GM18499 (cell line): ENCODE data around the gene DAZAP1.

Experiments
- ATAC-seq: cut with Tn5 transposase; IDR thresholded peaks from one replicate; pipeline ENCODE4 v1.9.1; 2021; ENCODE audit warnings: moderate number of reproducible peaks; ENCODE audit not compliant: insufficient read depth, unreplicated experiment

The DAZAP1 gene

GRCh38 chr19:1407528-1408299 lies at the start of gene DAZAP1:
Gene DAZAP1, plus strand, starts transcription at chr19:1407586. Its CDS starts 188 bp downstream, at chr19:1407774.
- ATAC-seq: peak; percentile 5

- no peak for ATAC-seq
These were observed 47.1 kb upstream of the DAZAP1 start for GRCh38 chr19:1360126-1360817.

DNA sequence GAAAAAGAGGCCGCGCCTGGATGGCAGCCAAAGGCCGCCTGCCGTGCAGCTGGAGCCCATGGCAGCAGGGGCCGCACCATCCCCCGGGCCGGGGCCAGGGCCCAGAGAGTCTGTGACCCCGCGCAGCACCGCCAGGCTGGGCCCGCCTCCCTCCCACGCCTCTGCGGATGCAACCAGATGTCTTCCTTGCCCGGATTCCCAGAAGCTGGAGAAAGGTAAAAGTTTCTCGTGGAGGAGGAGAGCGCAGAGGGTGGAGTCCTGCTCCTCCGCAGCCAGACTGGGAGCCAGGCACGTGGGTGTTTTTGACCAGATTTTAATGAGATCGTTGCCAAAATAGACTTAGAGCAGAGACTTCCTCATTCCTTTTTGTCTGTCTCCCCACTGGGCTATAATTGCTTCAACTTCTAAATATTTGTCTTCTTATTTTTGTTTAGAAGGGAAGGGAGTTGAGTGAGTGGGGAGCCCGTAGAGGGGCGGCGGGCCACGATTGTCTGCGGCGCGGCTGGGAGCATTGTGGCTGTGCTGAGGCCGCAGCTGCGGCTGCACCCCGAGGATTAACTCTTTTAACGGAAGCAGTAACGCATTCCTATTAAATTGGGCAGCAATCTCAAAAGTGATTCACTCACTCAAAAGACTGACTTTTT lies 46.4 kb upstream of the DAZAP1 start:
- ATAC-seq: no peak

DNA sequence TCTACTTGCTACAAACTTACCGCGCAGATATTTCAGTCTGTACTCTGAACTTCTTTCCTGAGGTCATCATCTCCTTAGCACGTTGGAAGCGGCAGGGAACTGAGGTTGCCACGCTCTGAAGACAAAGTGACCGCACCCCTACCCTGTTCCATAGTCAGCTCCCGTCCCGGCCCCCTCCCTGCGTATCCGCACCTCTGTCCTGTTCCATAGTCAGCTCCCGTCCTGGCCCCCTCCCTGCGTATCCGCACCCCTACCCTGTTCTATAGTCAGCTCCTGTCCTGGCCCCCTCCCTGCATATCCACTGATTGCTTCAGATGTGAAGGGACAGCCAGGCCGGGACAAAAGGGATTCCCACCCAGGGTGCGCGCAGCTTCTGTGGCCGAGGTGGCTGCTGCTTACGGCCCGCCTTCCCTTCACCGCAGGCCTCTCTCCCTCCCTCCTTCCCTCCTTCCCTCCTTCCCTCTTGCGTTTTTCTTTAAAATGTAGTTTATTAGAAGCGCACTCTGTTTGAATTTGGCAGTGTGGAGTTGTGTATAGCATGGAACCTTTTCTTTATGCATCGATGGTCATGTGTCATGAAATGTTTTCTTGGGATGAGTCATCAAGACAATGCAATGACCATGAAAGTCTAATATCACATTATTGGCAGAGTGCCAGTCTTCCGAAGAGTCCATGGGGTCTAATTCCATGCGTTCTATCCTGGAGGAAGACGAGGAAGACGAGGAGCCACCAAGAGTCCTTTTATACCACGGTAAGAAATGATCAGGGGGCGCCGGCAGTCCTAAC lies 45.6 kb upstream of the DAZAP1 start:
- ATAC-seq: no peak

DNA sequence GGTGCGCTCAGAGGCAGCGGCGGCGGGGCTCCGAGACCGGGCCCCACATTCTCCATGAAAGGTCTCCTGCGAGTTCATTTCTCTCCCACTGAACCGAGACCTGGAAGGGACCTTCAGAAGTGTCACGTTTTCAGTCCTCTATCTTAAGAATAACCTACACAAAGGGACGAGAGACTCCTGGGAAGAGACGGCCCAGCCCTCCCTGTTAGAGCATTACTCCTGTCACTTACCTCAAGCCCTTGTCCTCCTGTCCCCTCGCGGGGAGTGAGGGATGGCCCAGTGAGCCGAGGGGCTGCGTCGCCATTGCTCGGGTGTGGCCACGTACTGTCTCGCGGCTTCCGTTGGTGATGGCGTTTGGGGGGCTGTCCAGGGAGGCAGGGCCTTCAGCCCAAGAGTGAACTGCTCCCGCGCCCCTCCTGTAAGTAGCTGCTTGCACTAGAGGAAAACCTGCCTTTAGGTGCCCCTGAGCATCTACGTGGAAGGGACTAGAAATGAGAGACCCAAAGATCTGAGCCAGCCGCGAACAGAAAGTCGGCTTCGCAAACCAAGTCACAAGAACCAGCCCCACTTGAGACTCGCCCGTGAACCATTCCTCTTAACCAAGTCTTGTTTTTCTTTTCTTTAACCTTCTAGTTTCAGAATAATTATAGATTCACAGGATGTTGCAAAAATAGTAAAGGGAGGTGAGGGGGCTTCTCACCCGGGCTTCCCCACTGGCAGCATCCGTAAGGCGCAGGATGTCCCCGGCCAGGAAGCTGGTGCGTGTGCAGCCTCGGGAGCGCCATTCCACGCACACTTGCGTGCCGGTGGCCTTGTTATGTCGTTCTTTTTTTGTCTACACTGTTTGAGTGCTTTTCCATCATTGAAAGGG lies 44.8 kb upstream of the DAZAP1 start:
- no peak for ATAC-seq

GRCh38 chr19:1363599-1363998 lies 43.8 kb upstream of the DAZAP1 start:
- no peak for ATAC-seq

DNA sequence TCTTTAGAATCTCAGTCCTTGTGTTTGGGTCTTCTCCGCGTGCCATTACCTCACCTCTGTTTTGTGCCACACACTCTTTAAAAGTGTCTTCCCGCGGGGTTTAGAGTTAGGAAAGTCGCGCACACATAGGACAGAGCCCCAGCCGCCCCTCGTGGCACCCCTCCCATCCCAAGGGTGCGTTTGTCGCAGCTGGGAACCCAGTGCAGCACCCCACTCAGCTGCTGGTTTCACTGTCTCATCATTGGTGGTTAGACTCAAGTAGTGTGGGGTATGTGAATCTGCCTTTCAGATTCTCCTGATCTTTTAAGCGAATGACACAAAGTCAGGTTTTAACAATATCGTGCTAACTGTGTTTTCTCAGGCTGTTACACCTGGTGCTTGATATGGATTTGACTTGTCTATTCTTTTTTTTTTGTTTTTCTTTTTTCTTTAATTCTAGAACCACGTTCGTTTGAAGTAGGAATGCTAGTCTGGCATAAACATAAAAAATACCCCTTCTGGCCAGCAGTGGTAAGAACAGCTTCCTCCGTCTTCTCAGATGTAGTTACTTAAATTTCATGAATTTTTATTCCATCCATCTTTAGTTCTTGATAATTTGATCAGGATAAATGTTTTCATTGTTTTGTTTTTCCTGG lies 43.2 kb upstream of the DAZAP1 start:
- ATAC-seq: no peak

DNA sequence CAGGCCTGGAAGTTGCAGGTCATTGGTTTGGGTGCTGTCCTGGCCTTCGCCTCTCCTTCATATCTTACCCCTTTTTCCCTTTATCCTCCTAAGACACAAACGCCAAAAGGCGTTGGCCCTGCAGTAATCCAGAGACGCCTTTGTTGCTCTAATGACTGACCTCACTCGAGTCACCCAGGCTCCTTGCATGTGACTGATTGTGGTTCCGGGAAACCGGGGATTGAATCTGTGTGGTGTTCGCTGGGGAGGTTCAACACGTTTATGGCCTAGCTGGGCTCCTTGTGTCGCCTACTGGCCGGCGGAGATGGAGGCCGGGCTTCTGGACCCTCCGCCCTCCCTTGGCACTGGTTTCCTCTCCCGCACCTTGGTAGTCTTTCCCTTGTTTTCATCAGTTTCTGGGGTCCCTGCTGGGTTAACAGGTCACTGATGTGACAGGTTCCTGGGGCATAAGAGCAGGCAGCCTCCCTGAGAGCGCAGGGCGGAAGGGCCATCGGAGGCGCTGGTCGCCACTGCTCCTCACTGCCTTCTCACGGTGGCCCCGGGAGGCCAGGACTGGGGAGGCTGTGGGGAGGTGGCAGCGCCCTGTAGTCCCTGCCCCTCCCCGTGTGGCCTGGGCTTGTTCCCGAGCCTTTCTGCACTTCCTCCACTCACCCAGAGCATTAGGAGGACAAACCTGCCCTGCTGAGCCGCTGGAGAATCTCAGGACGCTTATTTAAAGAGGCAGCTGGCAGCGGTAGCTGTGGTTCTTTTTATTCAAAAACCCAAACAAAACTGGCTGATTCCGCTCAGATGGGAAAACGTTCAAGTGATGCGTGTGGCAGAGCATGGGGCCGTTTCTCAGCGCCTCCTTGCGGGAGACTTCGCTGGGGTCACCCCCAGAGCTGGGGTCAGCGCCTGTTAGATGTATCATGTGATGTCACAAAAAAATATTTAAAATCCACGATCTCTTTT lies 41.8 kb upstream of the DAZAP1 start:
- no peak for ATAC-seq

DNA sequence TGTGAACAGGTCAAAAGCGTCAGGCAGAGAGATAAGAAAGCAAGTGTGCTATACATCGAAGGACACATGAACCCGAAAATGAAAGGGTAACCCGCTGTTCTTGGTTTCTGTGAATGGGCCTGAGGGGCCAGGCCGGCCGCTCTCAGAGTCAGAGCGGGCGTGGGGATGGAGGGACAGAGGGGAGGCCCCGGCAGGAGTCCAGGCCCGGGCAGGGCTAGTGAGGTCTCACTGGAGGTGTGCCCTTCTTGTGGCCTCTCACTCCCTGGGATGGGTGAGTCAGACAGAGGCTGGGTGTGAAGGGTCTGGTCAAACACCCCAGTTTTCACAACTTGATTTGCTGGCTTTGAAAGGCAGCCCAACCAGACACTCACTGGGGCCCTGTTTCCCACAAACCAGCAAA lies 41.1 kb upstream of the DAZAP1 start:
- ATAC-seq: no peak

DNA sequence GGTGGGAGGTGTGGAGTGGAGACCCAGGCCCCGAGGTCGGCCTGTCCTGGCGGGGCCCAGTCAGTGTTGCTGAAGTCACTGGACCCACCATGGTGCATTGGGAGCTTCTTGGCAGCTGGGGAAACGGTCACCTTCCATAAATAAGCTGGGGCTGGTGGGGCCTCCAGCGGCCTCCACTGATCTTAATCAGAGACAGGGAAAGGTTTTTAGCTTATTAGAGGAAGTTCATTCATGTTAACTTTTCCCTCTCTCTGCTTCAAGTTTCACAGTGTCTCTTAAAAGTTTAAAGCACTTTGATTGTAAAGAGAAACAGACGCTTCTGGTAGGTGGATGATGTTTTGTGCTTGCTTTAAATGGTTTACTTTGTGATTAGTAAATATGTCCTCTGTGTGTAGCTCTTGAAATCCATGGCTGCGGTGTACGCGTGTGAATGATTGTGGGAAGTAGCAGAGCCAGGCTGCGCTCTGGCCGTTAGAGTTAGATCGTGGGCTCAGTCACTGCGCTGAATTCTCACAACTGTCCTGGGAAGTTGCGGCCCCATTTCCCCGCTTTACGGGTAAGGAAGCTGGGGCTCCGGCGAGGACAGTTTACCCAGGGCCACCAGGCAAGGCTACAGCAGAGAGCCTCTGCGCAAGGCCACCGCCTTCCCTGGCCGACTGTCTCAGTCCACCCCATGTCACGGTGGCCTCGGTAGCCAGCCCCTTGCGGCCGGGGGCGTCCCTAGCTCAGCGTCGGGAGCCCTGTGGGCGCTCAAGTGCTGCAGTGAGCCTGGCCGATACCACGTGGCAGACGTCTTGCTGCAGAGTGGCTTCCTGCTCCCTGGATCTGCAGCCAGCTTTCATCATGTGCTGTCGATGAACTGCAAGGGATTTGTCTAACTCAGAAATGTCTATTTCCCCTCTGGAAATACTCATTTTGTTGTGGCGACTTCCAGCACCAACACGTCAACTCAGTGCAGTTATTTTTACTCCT lies 40.2 kb upstream of the DAZAP1 start:
- no peak for ATAC-seq

- no peak for ATAC-seq
These were observed 38.1 kb upstream of the DAZAP1 start for GRCh38 chr19:1369214-1369805.

DNA sequence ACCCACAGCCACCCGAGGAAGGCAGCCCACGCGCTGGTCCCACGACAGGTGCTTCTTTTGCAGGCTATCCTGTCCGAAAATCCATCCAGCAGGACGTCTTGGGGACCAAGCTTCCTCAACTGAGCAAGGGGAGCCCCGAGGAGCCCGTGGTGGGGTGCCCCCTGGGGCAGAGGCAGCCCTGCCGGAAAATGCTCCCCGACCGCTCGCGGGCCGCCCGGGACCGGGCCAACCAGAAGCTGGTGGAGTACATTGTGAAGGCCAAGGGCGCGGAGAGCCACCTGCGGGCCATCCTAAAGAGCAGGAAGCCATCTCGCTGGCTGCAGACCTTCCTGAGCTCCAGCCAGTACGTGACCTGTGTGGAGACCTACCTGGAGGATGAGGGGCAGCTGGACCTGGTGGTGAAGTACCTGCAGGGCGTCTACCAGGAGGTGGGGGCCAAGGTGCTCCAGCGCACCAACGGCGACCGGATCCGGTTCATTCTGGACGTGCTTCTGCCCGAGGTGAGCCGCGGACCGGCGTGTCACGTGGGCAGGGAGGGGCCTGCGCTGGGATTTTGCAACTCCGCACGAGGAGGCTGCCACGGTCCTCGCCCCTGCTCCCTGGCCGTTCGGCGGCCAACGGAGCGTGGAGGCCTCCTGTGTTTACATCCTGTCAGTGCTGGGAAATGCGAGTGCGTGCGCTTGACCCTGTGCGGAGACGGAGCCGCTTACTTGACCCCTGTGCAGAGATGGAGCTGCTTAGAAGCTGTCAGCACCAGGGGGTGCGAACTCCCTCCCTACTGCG lies 36.6 kb upstream of the DAZAP1 start:
- ATAC-seq: no peak

GRCh38 chr19:1373042-1373533 lies 34.3 kb upstream of the DAZAP1 start:
- ATAC-seq: no peak

- no peak for ATAC-seq
These were observed 33.7 kb upstream of the DAZAP1 start for GRCh38 chr19:1373534-1374249.

- ATAC-seq: no peak
These were observed 33.2 kb upstream of the DAZAP1 start for GRCh38 chr19:1374250-1374577.
